GM08714 (cell line): Measurements from ENCODE around the gene ROBO2.

Experiments
- H3K4me3 ChIP-seq: fragments of 200-500 bp; sonication (Bioruptor generic); 2 replicates; pipeline ENCODE4 v1.5.1; 2014; ENCODE audit warnings: mild to moderate bottlenecking, low read length, inconsistent platforms
- ZNF274 ChIP-seq: IDR thresholded peaks from 2 replicates; pipeline ENCODE4 v1.6.1; 2012; ENCODE audit warnings: mild to moderate bottlenecking, low read depth, low read length

Gene ROBO2

GRCh38 chr3:77467702-77468625, 428.1 kb downstream of the ROBO2 start:
- no peak overlapping the region for H3K4me3 ChIP-seq
- no peak for TF ChIP-seq ZNF274

- no peak for TF ChIP-seq ZNF274
- H3K4me3 ChIP-seq: no peak overlapping the region
Measured at GRCh38 chr3:77468626-77469020, 428.7 kb downstream of the ROBO2 start.

GRCh38 chr3:77475507-77475906, 435.6 kb downstream of the ROBO2 start:
- no peak overlapping the region for H3K4me3 ChIP-seq
- no peak for TF ChIP-seq ZNF274

GRCh38 chr3:77479021-77479420, 439.1 kb downstream of the ROBO2 start:
- no peak for TF ChIP-seq ZNF274
- no peak overlapping the region for H3K4me3 ChIP-seq

- H3K4me3 ChIP-seq: no peak overlapping the region
- TF ChIP-seq ZNF274: no peak
Measured at GRCh38 chr3:77489216-77489615, 449.3 kb downstream of the ROBO2 start.

- H3K4me3 ChIP-seq: no peak overlapping the region
- TF ChIP-seq ZNF274: no peak
Measured at GRCh38 chr3:77491961-77492360, 452.1 kb downstream of the ROBO2 start.

- no peak overlapping the region for H3K4me3 ChIP-seq
- TF ChIP-seq ZNF274: no peak
Measured at GRCh38 chr3:77500721-77501120, 460.8 kb downstream of the ROBO2 start.

GRCh38 chr3:77506384-77506783, 466.5 kb downstream of the ROBO2 start:
- TF ChIP-seq ZNF274: no peak
- no peak overlapping the region for H3K4me3 ChIP-seq

GRCh38 chr3:77513542-77513941, 473.6 kb downstream of the ROBO2 start:
- no peak overlapping the region for H3K4me3 ChIP-seq
- TF ChIP-seq ZNF274: no peak

GRCh38 chr3:77514766-77515165, 474.9 kb downstream of the ROBO2 start:
- H3K4me3 ChIP-seq: no peak overlapping the region
- TF ChIP-seq ZNF274: no peak

GRCh38 chr3:77524463-77524862, 484.6 kb downstream of the ROBO2 start:
- no peak overlapping the region for H3K4me3 ChIP-seq
- no peak for TF ChIP-seq ZNF274

- TF ChIP-seq ZNF274: no peak
- no peak overlapping the region for H3K4me3 ChIP-seq
Measured at GRCh38 chr3:77524946-77525682, 485.2 kb downstream of the ROBO2 start.

GRCh38 chr3:77526573-77527113, 486.7 kb downstream of the ROBO2 start:
- H3K4me3 ChIP-seq: no peak overlapping the region
- no peak for TF ChIP-seq ZNF274

GRCh38 chr3:77529522-77529921, 489.6 kb downstream of the ROBO2 start:
- no peak overlapping the region for H3K4me3 ChIP-seq
- no peak for TF ChIP-seq ZNF274

GRCh38 chr3:77530870-77531269, 491.0 kb downstream of the ROBO2 start:
- no peak for TF ChIP-seq ZNF274
- no peak overlapping the region for H3K4me3 ChIP-seq

GRCh38 chr3:77535116-77535515, 495.2 kb downstream of the ROBO2 start:
- TF ChIP-seq ZNF274: no peak
- no peak overlapping the region for H3K4me3 ChIP-seq
